GM06990 (cell line): ENCODE data around the gene KIF18B.

Experiments used
- DNase-seq: peaks from one replicate; pipeline ENCODE4 v3.0.0-alpha.2; 2011; ENCODE audit not compliant: insufficient read length; ENCODE audit errors: extremely low read depth
- H3K27me3 ChIP-seq: replicated peaks from 2 replicates; pipeline ENCODE4 v1.6.0; 2011; ENCODE audit warnings: low read length; ENCODE audit not compliant: control insufficient read depth, insufficient read depth
- H3K36me3 ChIP-seq: 2 replicates; pipeline ENCODE4 v1.5.1; 2011; ENCODE audit warnings: low read length; ENCODE audit not compliant: control insufficient read depth, insufficient read depth
- H3K4me3 ChIP-seq: replicated peaks from 2 replicates; pipeline ENCODE4 v1.5.1; 2011; ENCODE audit warnings: low read depth, mild to moderate bottlenecking, control low read depth, low read length
- CTCF ChIP-seq: IDR thresholded peaks from 2 replicates; pipeline ENCODE4 v1.5.1; 2011; ENCODE audit warnings: low read length, control low read depth, mild to moderate bottlenecking, inconsistent platforms; ENCODE audit not compliant: insufficient read depth, poor library complexity, severe bottlenecking

The KIF18B gene

GRCh38 chr17:44892250-44892649, 55.3 kb downstream of the KIF18B start:
- DNase-seq, result no peak
- no peak overlapping the region for H3K4me3 ChIP-seq
- no peaks in the 10 kb centered on the region for H3K27me3 ChIP-seq
- no peak for TF ChIP-seq CTCF
- H3K36me3 ChIP-seq, result peaks cover 2% of the 10 kb centered on the region

GRCh38 chr17:44889003-44889402, 58.6 kb downstream of the KIF18B start:
- no peak overlapping the region for H3K4me3 ChIP-seq
- TF ChIP-seq CTCF, result no peak
- no peaks in the 10 kb centered on the region for H3K27me3 ChIP-seq
- peaks cover 11% of the 10 kb centered on the region for H3K36me3 ChIP-seq
- no peak for DNase-seq

GRCh38 chr17:44887971-44888954, 59.3 kb downstream of the KIF18B start:
- no peak for TF ChIP-seq CTCF
- no peaks in the 10 kb centered on the region for H3K27me3 ChIP-seq
- peaks cover 13% of the 10 kb centered on the region for H3K36me3 ChIP-seq
- DNase-seq, result no peak
- H3K4me3 ChIP-seq, result no peak overlapping the region

- no peaks in the 10 kb centered on the region for H3K27me3 ChIP-seq
- DNase-seq, result no peak
- no peak overlapping the region for H3K4me3 ChIP-seq
- TF ChIP-seq CTCF, result no peak
- peaks cover 18% of the 10 kb centered on the region for H3K36me3 ChIP-seq
Observed at GRCh38 chr17:44887016-44887415, 60.6 kb downstream of the KIF18B start.

GRCh38 chr17:44884941-44885340, 62.6 kb downstream of the KIF18B start:
- TF ChIP-seq CTCF, result no peak
- no peak overlapping the region for H3K4me3 ChIP-seq
- H3K27me3 ChIP-seq, result no peaks in the 10 kb centered on the region
- no peak for DNase-seq
- H3K36me3 ChIP-seq, result peaks cover 23% of the 10 kb centered on the region
